PC-9 (cell line): ENCODE measurements around the gene JOSD2. TPM values are rescaled to one million over a fixed set of nuclear protein-coding genes. Genes with fewer than 3 reads are reported as not detected.

Experiments
- BruUV-seq: library from RNA; stranded (reverse); fragments of 400-500 nt; replicated peaks from 2 replicates; lab custom pipeline; 2021; lab: Mats Ljungman, UMichigan
- CTCF ChIA-PET: fragments of 300-600 bp; sonication (Branson Sonifier 250); formaldehyde crosslinking; loops from one replicate; lab custom pipeline; 2022; ENCODE audit warnings: antibody characterized with exemption; lab: Charles Lee
- POLR2A ChIA-PET: fragments of 300-600 bp; sonication (Branson Sonifier 250); formaldehyde crosslinking; loops from one replicate; lab custom pipeline; 2022; ENCODE audit warnings: antibody characterized with exemption; ENCODE audit not compliant: unreplicated experiment; lab: Charles Lee
- DNase-seq, 2 experiments: peaks; one replicate each; pipeline versions ENCODE4 v3.0.0 to v3.0.0-alpha.2; 2015 to 2022; ENCODE audit warnings: mixed read lengths in 1 of 2
- H2AFZ ChIP-seq: fragments of 200-600 bp; sonication (generic); 2 replicates; pipeline ENCODE4 v1.8.1; 2017; ENCODE audit warnings: antibody characterized with exemption
- H3F3A ChIP-seq: fragments of 200-600 bp; sonication (generic); 2 replicates; pipeline ENCODE4 v1.8.1; 2017; ENCODE audit warnings: antibody characterized with exemption, mild to moderate bottlenecking, low read depth; ENCODE audit not compliant: insufficient read depth
- H3K27ac ChIP-seq: fragments of 200-600 bp; sonication (generic); 2 replicates; pipeline ENCODE4 v1.6.1; 2016; ENCODE audit warnings: mixed run types
- H3K27me3 ChIP-seq: fragments of 200-600 bp; sonication (generic); 2 replicates; pipeline ENCODE4 v1.6.1; 2016; ENCODE audit warnings: low read depth, mixed run types; ENCODE audit not compliant: insufficient read depth
- H3K36me3 ChIP-seq: fragments of 200-600 bp; sonication (generic); 2 replicates; pipeline ENCODE4 v1.6.1; 2016; ENCODE audit warnings: low read depth, mixed run types
- H3K4me1 ChIP-seq: fragments of 200-600 bp; sonication (generic); replicated peaks from 2 replicates; pipeline ENCODE4 v1.6.1; 2016; ENCODE audit warnings: mixed run types; ENCODE audit not compliant: insufficient read depth
- H3K4me2 ChIP-seq: fragments of 200-600 bp; sonication (generic); 2 replicates; pipeline ENCODE4 v1.6.1; 2017; ENCODE audit warnings: mixed run types
- H3K4me3 ChIP-seq: fragments of 200-600 bp; sonication (generic); 2 replicates; pipeline ENCODE4 v1.6.1; 2016; ENCODE audit warnings: mixed run types
- H3K79me2 ChIP-seq: fragments of 200-600 bp; sonication (generic); 2 replicates; pipeline ENCODE4 v1.6.1; 2017; ENCODE audit warnings: low read depth, mixed run types
- H3K9me2 ChIP-seq: fragments of 200-600 bp; sonication (generic); 2 replicates; pipeline ENCODE4 v1.8.1; 2017; ENCODE audit warnings: mild to moderate bottlenecking; ENCODE audit not compliant: insufficient read depth
- H3K9me3 ChIP-seq: fragments of 200-600 bp; sonication (generic); 2 replicates; pipeline ENCODE4 v1.8.1; 2016; ENCODE audit warnings: low read depth; ENCODE audit not compliant: insufficient read depth
- H4K20me1 ChIP-seq: fragments of 200-600 bp; sonication (generic); 2 replicates; pipeline ENCODE4 v1.8.1; 2017; ENCODE audit not compliant: insufficient read depth
- EZH2 ChIP-seq: fragments of 200-600 bp; sonication (generic); IDR thresholded peaks from 2 replicates; pipeline ENCODE4 v1.8.0; 2017; ENCODE audit warnings: antibody characterized with exemption, low read depth
- intact Hi-C: fragments of 100-400 bp; cut with micrococcal nuclease; formaldehyde crosslinking; loops from one replicate; pipeline ENCODE4 v1.10.0; 2022; ENCODE audit not compliant: unreplicated experiment
- total RNA-seq: library from RNA; stranded (reverse); gene quantifications from 2 replicates; pipeline ENCODE4 v1.2.3, GENCODE V29; 2021
- TF ChIP-seq, protein P1 (sequence below): fragments of 200-600 bp; sonication (generic); conservative IDR thresholded peaks from 2 replicates; pipeline ENCODE4 v1.6.1; 2017; ENCODE audit warnings: mixed run types, antibody characterized with exemption, mild to moderate bottlenecking, moderate library complexity

JOSD2 gene
- total RNA-seq, 1 experiment from 2014 or later: 44.3 TPM

GRCh38 chr19:50489461-50490011 is 21.5 kb downstream of the JOSD2 start:
- H3K27me3 ChIP-seq: no peaks in the 10 kb centered on the region
- no peaks in the 10 kb centered on the region for H3K4me1 ChIP-seq
- H3K4me3 ChIP-seq: no peak overlapping the region
- H3K27ac ChIP-seq: no peak overlapping the region
- no peak overlapping the region for H2AFZ ChIP-seq
- H3K4me2 ChIP-seq: no peak overlapping the region
- POLR2A ChIA-PET: no interaction called here
- H3K79me2 ChIP-seq: no peaks in the 10 kb centered on the region
- H3F3A ChIP-seq: no peaks in the 10 kb centered on the region; the same call in 1 of the 2 replicates
- TF ChIP-seq EZH2: no peak
- TF ChIP-seq, protein P1, sequence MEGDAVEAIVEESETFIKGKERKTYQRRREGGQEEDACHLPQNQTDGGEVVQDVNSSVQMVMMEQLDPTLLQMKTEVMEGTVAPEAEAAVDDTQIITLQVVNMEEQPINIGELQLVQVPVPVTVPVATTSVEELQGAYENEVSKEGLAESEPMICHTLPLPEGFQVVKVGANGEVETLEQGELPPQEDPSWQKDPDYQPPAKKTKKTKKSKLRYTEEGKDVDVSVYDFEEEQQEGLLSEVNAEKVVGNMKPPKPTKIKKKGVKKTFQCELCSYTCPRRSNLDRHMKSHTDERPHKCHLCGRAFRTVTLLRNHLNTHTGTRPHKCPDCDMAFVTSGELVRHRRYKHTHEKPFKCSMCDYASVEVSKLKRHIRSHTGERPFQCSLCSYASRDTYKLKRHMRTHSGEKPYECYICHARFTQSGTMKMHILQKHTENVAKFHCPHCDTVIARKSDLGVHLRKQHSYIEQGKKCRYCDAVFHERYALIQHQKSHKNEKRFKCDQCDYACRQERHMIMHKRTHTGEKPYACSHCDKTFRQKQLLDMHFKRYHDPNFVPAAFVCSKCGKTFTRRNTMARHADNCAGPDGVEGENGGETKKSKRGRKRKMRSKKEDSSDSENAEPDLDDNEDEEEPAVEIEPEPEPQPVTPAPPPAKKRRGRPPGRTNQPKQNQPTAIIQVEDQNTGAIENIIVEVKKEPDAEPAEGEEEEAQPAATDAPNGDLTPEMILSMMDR: no peak
- no peaks in the 10 kb centered on the region for H3K9me2 ChIP-seq
- CTCF ChIA-PET: no interaction called here
- no peaks in the 10 kb centered on the region for H4K20me1 ChIP-seq
- BruUV-seq: no TSS peak
- DNase-seq: no peak
- H3K36me3 ChIP-seq: no peaks in the 10 kb centered on the region
- intact Hi-C loops: no loop called here
- H3K9me3 ChIP-seq: peaks cover 15% of the 10 kb centered on the region

- CTCF ChIA-PET: no interaction called here
Measured at GRCh38 chr19:50488389-50489194, 22.4 kb downstream of the JOSD2 start.

GRCh38 chr19:50486823-50487515 is 24.0 kb downstream of the JOSD2 start:
- DNase-seq: peak; percentile 20 to 48
- POLR2A ChIA-PET: interaction anchor here (0.6 kb wide), 1 partner anchor 19 kb away, joined by 4 read pairs; no protein-coding TSS in a partner anchor
- intact Hi-C loops: no loop called here

More at GRCh38 chr19:50488389-50489194, 22.4 kb downstream of the JOSD2 start:
- POLR2A ChIA-PET: no interaction called here
- Histone ChIP-seq H3K4me3 (no peak overlapping the region), H4K20me1 (no peaks in the 10 kb centered on the region), H3F3A (no peaks in the 10 kb centered on the region; the same call in 1 of the 2 replicates), H3K36me3 (0 out of 2 replicates have a peak, but pooled peaks cover under 1% of the 10 kb centered on the region), H3K4me1 (no peaks in the 10 kb centered on the region), H3K79me2 (no peaks in the 10 kb centered on the region), H3K4me2 (no peak overlapping the region), H3K27me3 (no peaks in the 10 kb centered on the region), H2AFZ (no peak overlapping the region), H3K9me3 (peaks cover 15% of the 10 kb centered on the region), H3K9me2 (no peaks in the 10 kb centered on the region), H3K27ac (no peak overlapping the region)
- no peak for TF ChIP-seq EZH2
- TF ChIP-seq, protein P1: no peak
- intact Hi-C loops: no loop called here
- BruUV-seq: no TSS peak
- DNase-seq: no peak

More at GRCh38 chr19:50486823-50487515, 24.0 kb downstream of the JOSD2 start:
- H3K4me3 ChIP-seq: no peak overlapping the region
- no peaks in the 10 kb centered on the region for H3K79me2 ChIP-seq
- CTCF ChIA-PET: no interaction called here
- peaks cover 15% of the 10 kb centered on the region for H3K9me3 ChIP-seq
- H3K9me2 ChIP-seq: no peaks in the 10 kb centered on the region
- H2AFZ ChIP-seq: no peak overlapping the region
- TF ChIP-seq, protein P1: peak; percentile 80
- TF ChIP-seq EZH2: no peak
- no peak overlapping the region for H3K4me2 ChIP-seq
- no peaks in the 10 kb centered on the region for H4K20me1 ChIP-seq
- H3F3A ChIP-seq: no peaks in the 10 kb centered on the region; the same call in 1 of the 2 replicates
- no TSS peak for BruUV-seq
- H3K27ac ChIP-seq: no peak overlapping the region
- H3K36me3 ChIP-seq: 0 out of 2 replicates have a peak, but pooled peaks cover 5% of the 10 kb centered on the region
- H3K4me1 ChIP-seq: no peaks in the 10 kb centered on the region
- H3K27me3 ChIP-seq: no peaks in the 10 kb centered on the region
